CD14-positive monocyte (primary cell): ENCODE data around the gene ALOX15. TPM values are rescaled to one million over a fixed set of nuclear protein-coding genes. Genes with fewer than 3 reads are reported as not detected.

Source experiments
- DNase-seq, 3 donors: peaks; one replicate each; pipeline ENCODE4 v3.0.0-alpha.2; 2011 to 2022
- H2AFZ ChIP-seq: 2 replicates; pipeline ENCODE4 v1.6.0; 2012; ENCODE audit warnings: mild to moderate bottlenecking, low read depth, low read length, inconsistent platforms; ENCODE audit not compliant: insufficient read depth, poor library complexity, severe bottlenecking
- H3K27ac ChIP-seq, 2 donors: 1 replicate in 1 of 2; 2 replicates in 1 of 2; pipeline ENCODE4 v1.5.1; 2012 to 2013; ENCODE audit warnings: low read length in 2 of 2, control low read depth in 1 of 2, inconsistent platforms in 1 of 2, low read depth in 1 of 2, mild to moderate bottlenecking in 1 of 2
- H3K27me3 ChIP-seq, 2 donors: one replicate each; pipeline versions ENCODE4 v1.6.0 to v1.6.1; 2011 to 2013; ENCODE audit warnings: low read length in 2 of 2; ENCODE audit not compliant: control insufficient read depth in 2 of 2, insufficient read depth in 2 of 2
- H3K36me3 ChIP-seq, 2 donors: replicated peaks in 1 of 2; 1 replicate in 1 of 2; 2 replicates in 1 of 2; pipeline versions ENCODE4 v1.5.1 to v1.6.1; 2012 to 2013; ENCODE audit warnings: low read length in 2 of 2, control low read depth in 1 of 2, inconsistent platforms in 1 of 2, mild to moderate bottlenecking in 1 of 2; ENCODE audit not compliant: insufficient read depth in 2 of 2, control insufficient read depth in 1 of 2
- H3K4me1 ChIP-seq, 2 donors: 1 replicate in 1 of 2; 2 replicates in 1 of 2; pipeline versions ENCODE4 v1.5.1 to v1.6.1; 2012 to 2013; ENCODE audit warnings: low read length in 2 of 2, control low read depth in 1 of 2, inconsistent platforms in 1 of 2, mild to moderate bottlenecking in 1 of 2, moderate library complexity in 1 of 2; ENCODE audit not compliant: insufficient read depth in 2 of 2, control insufficient read depth in 1 of 2
- H3K4me2 ChIP-seq: replicated peaks from 2 replicates; pipeline ENCODE3; 2012; ENCODE audit warnings: low read length, moderate library complexity, mild to moderate bottlenecking; ENCODE audit not compliant: poor library complexity, severe bottlenecking; ENCODE audit errors: extremely low read depth
- H3K4me3 ChIP-seq, 3 experiments: fragments of 200-600 bp in 1 of 3; sonication (generic) in 1 of 3; replicated peaks in 1 of 3; 1 replicate in 2 of 3; 2 replicates in 1 of 3; pipeline ENCODE4 v1.5.1; 2011 to 2013; ENCODE audit warnings: low read length in 3 of 3, mild to moderate bottlenecking in 3 of 3, control low read depth in 2 of 3, low read depth in 2 of 3, inconsistent platforms in 1 of 3, moderate library complexity in 1 of 3
- H3K79me2 ChIP-seq: 2 replicates; pipeline ENCODE4 v1.6.0; 2012; ENCODE audit warnings: mild to moderate bottlenecking, control low read depth, inconsistent platforms, low read length, moderate library complexity; ENCODE audit not compliant: insufficient read depth
- H3K9ac ChIP-seq: 2 replicates; pipeline ENCODE4 v1.6.0; 2017; ENCODE audit warnings: low read length, mild to moderate bottlenecking; ENCODE audit not compliant: insufficient read depth, poor library complexity, severe bottlenecking
- H3K9me3 ChIP-seq, 2 donors: replicated peaks in 1 of 2; 1 replicate in 1 of 2; 2 replicates in 1 of 2; pipeline versions ENCODE4 v1.5.1 to v1.6.1; 2012 to 2013; ENCODE audit warnings: low read length in 2 of 2, control low read depth in 1 of 2; ENCODE audit not compliant: control insufficient read depth in 1 of 2, insufficient read depth in 1 of 2
- H4K20me1 ChIP-seq: 2 replicates; pipeline ENCODE4 v1.6.0; 2012; ENCODE audit warnings: mild to moderate bottlenecking, low read length, control low read depth, moderate library complexity; ENCODE audit not compliant: insufficient read depth
- H3K27ac Mint-ChIP-seq, 7 donors: one replicate each; pipeline ENCODE4 v1.8.0; 2020; ENCODE audit warnings: mild to moderate bottlenecking in 7 of 7, mixed read lengths in 7 of 7, moderate library complexity in 6 of 7, inconsistent platforms in 2 of 7
- H3K27me3 Mint-ChIP-seq, 3 donors: one replicate each; pipeline ENCODE4 v1.8.0; 2021 to 2022; ENCODE audit warnings: low read depth in 3 of 3, mild to moderate bottlenecking in 3 of 3, mixed read lengths in 3 of 3, moderate library complexity in 3 of 3, inconsistent platforms in 1 of 3
- H3K36me3 Mint-ChIP-seq, 2 donors: one replicate each; pipeline ENCODE4 v1.8.0; 2020; ENCODE audit warnings: mixed read lengths in 2 of 2, inconsistent platforms in 1 of 2, mild to moderate bottlenecking in 1 of 2
- H3K4me1 Mint-ChIP-seq: one replicate; pipeline ENCODE4 v1.8.0; 2020; ENCODE audit warnings: mild to moderate bottlenecking, mixed read lengths
- H3K4me3 Mint-ChIP-seq, 2 donors: one replicate each; pipeline ENCODE4 v1.8.0; 2020; ENCODE audit warnings: mild to moderate bottlenecking in 2 of 2, mixed read lengths in 2 of 2, moderate library complexity in 1 of 2
- H3K9me3 Mint-ChIP-seq, 7 donors: one replicate each; pipeline ENCODE4 v1.8.0; 2020 to 2022; ENCODE audit warnings: mixed read lengths in 7 of 7, mild to moderate bottlenecking in 6 of 7, moderate library complexity in 6 of 7, inconsistent platforms in 2 of 7
- WGBS: methylation state at CpG from one replicate; pipeline ENCODE4 v1.1.5; 2013; ENCODE audit warnings: missing lambda C conversion rate; ENCODE audit not compliant: insufficient coverage; 5-methylcytosine and 5-hydroxymethylcytosine counted together
- intact Hi-C, 2 donors: fragments of 100-400 bp; cut with micrococcal nuclease; formaldehyde crosslinking; loops; one replicate each; pipeline versions ENCODE4 v1.15.0 to v1.15.1; 2023
- polyA plus RNA-seq, 3 donors: library from polyadenylated mRNA; depleted of rRNA in 1 of 3; unstranded in 2 of 3; stranded (reverse) in 1 of 3; fragments of 300-500 nt in 2 of 3; fragments of >200 nt in 1 of 3; fragmentation: Illumina TruSeq in 2 of 3; gene quantifications; 1 replicate in 2 of 3; 2 replicates in 1 of 3; pipeline ENCODE4 v1.2.3, GENCODE V29; 2012 to 2021
- TF ChIP-seq, protein P1 (sequence below): fragments of 200-600 bp; IDR thresholded peaks from one replicate; pipeline ENCODE4 v1.8.0; 2022; ENCODE audit warnings: antibody characterized with exemption, mild to moderate bottlenecking

Gene ALOX15
- polyA plus RNA-seq, 3 donors: 0.05 to 0.13 TPM; not detected in 1

DNA sequence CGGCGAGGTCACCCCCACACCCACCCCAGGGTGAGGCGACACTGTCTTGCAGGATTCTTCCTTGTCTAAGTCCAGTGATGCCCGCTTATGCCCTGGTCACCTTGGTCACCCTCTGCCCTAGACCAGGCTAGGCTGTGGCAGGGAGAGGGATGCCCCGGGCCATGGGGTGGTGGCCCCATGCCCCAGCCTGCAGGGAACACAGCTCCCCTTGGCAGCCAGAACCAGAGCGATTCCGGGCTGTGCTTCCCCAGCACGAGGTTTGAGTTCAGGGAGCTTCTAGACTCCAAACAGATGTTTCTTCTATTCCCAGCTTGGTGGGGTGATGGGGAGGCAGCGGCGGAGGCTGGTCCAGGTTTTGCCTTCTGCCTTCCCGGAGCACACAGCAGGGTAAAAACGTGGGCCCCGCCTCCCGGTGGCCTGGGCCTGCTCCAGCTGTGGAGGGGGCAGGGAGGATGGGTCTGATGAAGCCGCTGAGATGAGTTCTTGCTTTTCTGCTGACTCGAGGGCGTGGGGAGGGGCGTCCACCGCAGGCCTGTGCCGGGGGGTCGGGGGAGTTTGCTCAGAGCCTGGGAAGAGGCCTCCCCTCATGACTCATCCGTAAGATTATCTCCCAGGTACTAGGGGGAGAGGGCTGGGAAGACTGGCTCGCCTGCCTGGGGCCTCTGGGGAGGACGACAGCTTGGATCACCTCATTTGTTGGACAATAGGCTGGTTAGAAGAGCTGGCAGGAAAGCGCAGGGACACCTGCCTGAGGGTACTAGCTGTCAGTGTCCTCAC is 41.8 kb downstream of the ALOX15 start:
- TF ChIP-seq, protein P1, sequence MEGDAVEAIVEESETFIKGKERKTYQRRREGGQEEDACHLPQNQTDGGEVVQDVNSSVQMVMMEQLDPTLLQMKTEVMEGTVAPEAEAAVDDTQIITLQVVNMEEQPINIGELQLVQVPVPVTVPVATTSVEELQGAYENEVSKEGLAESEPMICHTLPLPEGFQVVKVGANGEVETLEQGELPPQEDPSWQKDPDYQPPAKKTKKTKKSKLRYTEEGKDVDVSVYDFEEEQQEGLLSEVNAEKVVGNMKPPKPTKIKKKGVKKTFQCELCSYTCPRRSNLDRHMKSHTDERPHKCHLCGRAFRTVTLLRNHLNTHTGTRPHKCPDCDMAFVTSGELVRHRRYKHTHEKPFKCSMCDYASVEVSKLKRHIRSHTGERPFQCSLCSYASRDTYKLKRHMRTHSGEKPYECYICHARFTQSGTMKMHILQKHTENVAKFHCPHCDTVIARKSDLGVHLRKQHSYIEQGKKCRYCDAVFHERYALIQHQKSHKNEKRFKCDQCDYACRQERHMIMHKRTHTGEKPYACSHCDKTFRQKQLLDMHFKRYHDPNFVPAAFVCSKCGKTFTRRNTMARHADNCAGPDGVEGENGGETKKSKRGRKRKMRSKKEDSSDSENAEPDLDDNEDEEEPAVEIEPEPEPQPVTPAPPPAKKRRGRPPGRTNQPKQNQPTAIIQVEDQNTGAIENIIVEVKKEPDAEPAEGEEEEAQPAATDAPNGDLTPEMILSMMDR: no peak
- Histone ChIP-seq H3K79me2 (no peaks in the 10 kb centered on the region), H3K36me3 (no peaks in the 10 kb centered on the region), H3K4me1 (peaks cover 4 to 6% of the 10 kb centered on the region in 2 donors), H3K27ac (no peak overlapping the region), H2AFZ (no peak overlapping the region), H3K27me3 (no peaks in the 10 kb centered on the region), H3K9ac (no peak overlapping the region), H3K4me3 (no peak overlapping the region), H4K20me1 (no peaks in the 10 kb centered on the region), H3K9me3 (no peaks in the 10 kb centered on the region), H3K4me2 (no peak overlapping the region)
- Mint-ChIP-seq H3K36me3 (no peaks in the 10 kb centered on the region), H3K9me3 (no peaks in the 10 kb centered on the region), H3K27ac (no peak overlapping the region), H3K27me3 (peaks cover 5 to 14% (median 9%) of the 10 kb centered on the region in 3 donors), H3K4me1 (peaks cover 7% of the 10 kb centered on the region), H3K4me3 (no peak overlapping the region)
- DNase-seq: no peak
- 85% methylated on average over 18 of the region's 25 CpGs for WGBS
- intact Hi-C loops: no loop called here

GRCh38 chr17:4598776-4599504 is 42.5 kb downstream of the ALOX15 start:
- Histone ChIP-seq H3K4me1 (peaks cover 4 to 6% of the 10 kb centered on the region in 2 donors), H3K4me3 (no peak overlapping the region), H2AFZ (no peak overlapping the region), H3K27ac (no peak overlapping the region), H3K4me2 (no peak overlapping the region), H3K79me2 (no peaks in the 10 kb centered on the region), H3K9ac (no peak overlapping the region), H3K36me3 (no peaks in the 10 kb centered on the region), H3K27me3 (no peaks in the 10 kb centered on the region), H4K20me1 (no peaks in the 10 kb centered on the region), H3K9me3 (no peaks in the 10 kb centered on the region)
- Mint-ChIP-seq H3K36me3 (no peaks in the 10 kb centered on the region), H3K27ac (no peak overlapping the region), H3K9me3 (no peaks in the 10 kb centered on the region), H3K4me1 (peaks cover 7% of the 10 kb centered on the region), H3K4me3 (no peak overlapping the region), H3K27me3 (peaks cover 5 to 14% (median 12%) of the 10 kb centered on the region in 3 donors)
- TF ChIP-seq, protein P1: no peak
- 85% methylated on average over 18 of the region's 20 CpGs for WGBS
- intact Hi-C loops: no loop called here
- DNase-seq: no peak
